ENCODE measurements around the gene SNAPC5. TPM values are rescaled to one million over a fixed set of nuclear protein-coding genes. Genes with fewer than 3 reads are reported as not detected.

The SNAPC5 gene
- total RNA-seq, 1 experiment from 2014 or later = 36.4 TPM

- POLR2A ChIA-PET = no interaction called here
- H3K4me3 ChIP-seq (ENCODE audit: low read depth in 2 of 2, low read length in 2 of 2) = no peak overlapping the region
- in situ Hi-C loops (cut with HindIII; ENCODE audit: low pct_unique_long_range_greater_than_20kb, low sequenced_read_pairs) (no loop called here), intact Hi-C loops (cut with micrococcal nuclease; ENCODE audit: unreplicated experiment) (no loop called here)
- CTCF ChIA-PET = no interaction called here
- H3K4me1 ChIP-seq (ENCODE audit: control insufficient read depth, insufficient read depth, low read length) = no peaks in the 10 kb centered on the region
- no peak overlapping the region for H3K27ac ChIP-seq (ENCODE audit: low read length)
- no peaks in the 10 kb centered on the region for H3K27me3 ChIP-seq (ENCODE audit: control insufficient read depth, insufficient read depth, low read length)
- no peaks in the 10 kb centered on the region for H3K9me3 ChIP-seq (ENCODE audit: control insufficient read depth, insufficient read depth, low read depth, low read length)
- H3K36me3 ChIP-seq (ENCODE audit: control insufficient read depth, insufficient read depth, low read length) = peaks cover 11% of the 10 kb centered on the region; the same call in 1 of the 2 replicates
- DNase-seq (ENCODE audit: low read depth, low spot score) = no peak
- no TSS peak for BruUV-seq (replicated peaks)
- no peak for TF ChIP-seq TCF7L2 (IDR thresholded peaks at IDR 0.05; ENCODE audit: low read depth, low read length)
- TF ChIP-seq POLR2AphosphoS5 (IDR thresholded peaks at IDR 0.05; ENCODE audit: low read depth, low read length) = no peak
- no peak for TF ChIP-seq REST (IDR thresholded peaks at IDR 0.05; ENCODE audit: insufficient read depth in 1 of 2, low read depth in 2 of 2, low read length in 1 of 2)
- TF ChIP-seq SIN3A (IDR thresholded peaks at IDR 0.05; ENCODE audit: borderline replicate concordance, insufficient read depth, low read depth, low read length) = no peak
- TF ChIP-seq, protein P1, sequence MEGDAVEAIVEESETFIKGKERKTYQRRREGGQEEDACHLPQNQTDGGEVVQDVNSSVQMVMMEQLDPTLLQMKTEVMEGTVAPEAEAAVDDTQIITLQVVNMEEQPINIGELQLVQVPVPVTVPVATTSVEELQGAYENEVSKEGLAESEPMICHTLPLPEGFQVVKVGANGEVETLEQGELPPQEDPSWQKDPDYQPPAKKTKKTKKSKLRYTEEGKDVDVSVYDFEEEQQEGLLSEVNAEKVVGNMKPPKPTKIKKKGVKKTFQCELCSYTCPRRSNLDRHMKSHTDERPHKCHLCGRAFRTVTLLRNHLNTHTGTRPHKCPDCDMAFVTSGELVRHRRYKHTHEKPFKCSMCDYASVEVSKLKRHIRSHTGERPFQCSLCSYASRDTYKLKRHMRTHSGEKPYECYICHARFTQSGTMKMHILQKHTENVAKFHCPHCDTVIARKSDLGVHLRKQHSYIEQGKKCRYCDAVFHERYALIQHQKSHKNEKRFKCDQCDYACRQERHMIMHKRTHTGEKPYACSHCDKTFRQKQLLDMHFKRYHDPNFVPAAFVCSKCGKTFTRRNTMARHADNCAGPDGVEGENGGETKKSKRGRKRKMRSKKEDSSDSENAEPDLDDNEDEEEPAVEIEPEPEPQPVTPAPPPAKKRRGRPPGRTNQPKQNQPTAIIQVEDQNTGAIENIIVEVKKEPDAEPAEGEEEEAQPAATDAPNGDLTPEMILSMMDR (IDR thresholded peaks at IDR 0.05) = no peak
- no peak for ATAC-seq
Observed at GRCh38 chr15:66515901-66516322, 18.4 kb upstream of the SNAPC5 start.

DNA sequence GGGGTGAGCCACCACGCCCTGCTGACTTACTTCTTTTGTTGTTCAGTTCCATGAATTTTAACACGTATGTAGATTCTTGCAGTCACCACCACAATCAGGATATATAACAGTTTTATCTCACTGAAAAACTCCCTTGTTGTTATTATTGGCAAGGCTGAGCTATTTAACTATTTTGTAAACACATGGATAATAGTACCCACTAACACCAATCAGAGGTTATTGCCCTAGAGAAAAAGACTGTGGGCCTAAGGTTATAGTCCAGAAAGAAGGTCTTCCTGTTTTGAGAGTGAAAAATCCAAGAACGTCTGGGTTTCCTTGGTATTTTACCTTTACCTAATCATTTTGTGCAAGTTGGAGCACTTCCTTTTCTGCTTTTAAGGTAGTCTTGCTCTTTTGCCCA is 17.0 kb upstream of the SNAPC5 start:
- BruUV-seq (replicated peaks) = no TSS peak
- CTCF ChIA-PET = no interaction called here
- POLR2A ChIA-PET = interaction anchor here (0.5 kb wide), 1 partner anchor 20 kb away, joined by 5 read pairs; no protein-coding TSS in a partner anchor
- ATAC-seq = no peak
- Histone ChIP-seq H3K27ac (ENCODE audit: low read length) (no peak overlapping the region), H3K27me3 (ENCODE audit: control insufficient read depth, insufficient read depth, low read length) (no peaks in the 10 kb centered on the region), H3K9me3 (ENCODE audit: control insufficient read depth, insufficient read depth, low read depth, low read length) (no peaks in the 10 kb centered on the region), H3K4me1 (ENCODE audit: control insufficient read depth, insufficient read depth, low read length) (no peaks in the 10 kb centered on the region), H3K36me3 (ENCODE audit: control insufficient read depth, insufficient read depth, low read length) (peaks cover 7% of the 10 kb centered on the region; the same call in 1 of the 2 replicates), H3K4me3 (ENCODE audit: low read depth in 2 of 2, low read length in 2 of 2) (no peak overlapping the region)
- TF ChIP-seq TCF7L2 (IDR thresholded peaks at IDR 0.05; ENCODE audit: low read depth, low read length) = no peak
- TF ChIP-seq, protein P1 (IDR thresholded peaks at IDR 0.05) = no peak
- no peak for TF ChIP-seq POLR2AphosphoS5 (IDR thresholded peaks at IDR 0.05; ENCODE audit: low read depth, low read length)
- TF ChIP-seq SIN3A (IDR thresholded peaks at IDR 0.05; ENCODE audit: borderline replicate concordance, insufficient read depth, low read depth, low read length) = no peak
- no peak for TF ChIP-seq REST (IDR thresholded peaks at IDR 0.05; ENCODE audit: insufficient read depth in 1 of 2, low read depth in 2 of 2, low read length in 1 of 2)
- in situ Hi-C loops (cut with HindIII; ENCODE audit: low pct_unique_long_range_greater_than_20kb, low sequenced_read_pairs) = no loop called here
- DNase-seq (ENCODE audit: low read depth, low spot score) = no peak
- intact Hi-C loops (cut with micrococcal nuclease; ENCODE audit: unreplicated experiment) = no loop called here
